ENCODE results near the gene KDF1.

Gene KDF1, protein sequence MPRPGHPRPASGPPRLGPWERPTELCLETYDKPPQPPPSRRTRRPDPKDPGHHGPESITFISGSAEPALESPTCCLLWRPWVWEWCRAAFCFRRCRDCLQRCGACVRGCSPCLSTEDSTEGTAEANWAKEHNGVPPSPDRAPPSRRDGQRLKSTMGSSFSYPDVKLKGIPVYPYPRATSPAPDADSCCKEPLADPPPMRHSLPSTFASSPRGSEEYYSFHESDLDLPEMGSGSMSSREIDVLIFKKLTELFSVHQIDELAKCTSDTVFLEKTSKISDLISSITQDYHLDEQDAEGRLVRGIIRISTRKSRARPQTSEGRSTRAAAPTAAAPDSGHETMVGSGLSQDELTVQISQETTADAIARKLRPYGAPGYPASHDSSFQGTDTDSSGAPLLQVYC

GRCh38 chr1:26959722-26960624 lies at the start of gene KDF1:
Gene KDF1, minus strand, starts transcription at chr1:26960468. Its CDS starts 8,088 bp downstream, at chr1:26952380.
- DNase-seq (ENCODE audit: low spot score): peak; percentile 61

- DNase-seq (ENCODE audit: low spot score): no peak
These were observed 49.4 kb upstream of the KDF1 start for GRCh38 chr1:27009601-27010197.

DNA sequence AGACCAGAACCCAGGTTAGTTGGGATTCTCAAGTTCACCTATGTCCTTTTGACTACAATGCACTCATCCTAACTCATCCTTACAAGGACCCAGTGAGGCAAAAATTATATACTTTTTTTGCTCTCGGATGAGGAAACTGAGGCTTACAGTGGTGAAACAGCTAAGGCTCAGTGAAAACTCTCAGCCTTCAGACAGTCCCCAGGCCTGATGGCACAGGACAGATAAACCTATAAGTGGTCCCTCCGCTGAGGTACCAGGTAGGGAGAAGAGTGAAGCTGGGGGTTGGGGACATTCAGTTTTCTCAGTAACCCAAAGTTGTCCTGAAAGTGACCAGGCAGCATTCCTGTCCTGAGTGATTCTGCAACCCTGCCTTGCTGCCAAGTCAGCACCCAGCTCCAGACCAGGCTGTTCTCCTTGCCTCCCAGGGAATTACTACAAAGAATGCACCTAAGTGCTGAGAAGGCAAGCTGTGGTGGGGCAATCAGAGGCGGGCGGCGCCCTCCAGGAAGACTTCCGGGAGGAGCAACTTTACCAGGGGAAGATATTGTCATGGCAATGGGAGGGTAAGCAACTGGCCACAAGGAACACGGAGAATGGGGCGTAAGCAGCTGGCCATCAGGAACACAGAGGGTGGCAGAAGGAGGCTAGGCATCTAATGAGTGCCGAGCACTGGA lies 47.8 kb upstream of the KDF1 start:
- DNase-seq (ENCODE audit: low spot score): no peak

- no peak for DNase-seq (ENCODE audit: low spot score)
These were observed 46.4 kb upstream of the KDF1 start for GRCh38 chr1:27006683-27007082.

DNA sequence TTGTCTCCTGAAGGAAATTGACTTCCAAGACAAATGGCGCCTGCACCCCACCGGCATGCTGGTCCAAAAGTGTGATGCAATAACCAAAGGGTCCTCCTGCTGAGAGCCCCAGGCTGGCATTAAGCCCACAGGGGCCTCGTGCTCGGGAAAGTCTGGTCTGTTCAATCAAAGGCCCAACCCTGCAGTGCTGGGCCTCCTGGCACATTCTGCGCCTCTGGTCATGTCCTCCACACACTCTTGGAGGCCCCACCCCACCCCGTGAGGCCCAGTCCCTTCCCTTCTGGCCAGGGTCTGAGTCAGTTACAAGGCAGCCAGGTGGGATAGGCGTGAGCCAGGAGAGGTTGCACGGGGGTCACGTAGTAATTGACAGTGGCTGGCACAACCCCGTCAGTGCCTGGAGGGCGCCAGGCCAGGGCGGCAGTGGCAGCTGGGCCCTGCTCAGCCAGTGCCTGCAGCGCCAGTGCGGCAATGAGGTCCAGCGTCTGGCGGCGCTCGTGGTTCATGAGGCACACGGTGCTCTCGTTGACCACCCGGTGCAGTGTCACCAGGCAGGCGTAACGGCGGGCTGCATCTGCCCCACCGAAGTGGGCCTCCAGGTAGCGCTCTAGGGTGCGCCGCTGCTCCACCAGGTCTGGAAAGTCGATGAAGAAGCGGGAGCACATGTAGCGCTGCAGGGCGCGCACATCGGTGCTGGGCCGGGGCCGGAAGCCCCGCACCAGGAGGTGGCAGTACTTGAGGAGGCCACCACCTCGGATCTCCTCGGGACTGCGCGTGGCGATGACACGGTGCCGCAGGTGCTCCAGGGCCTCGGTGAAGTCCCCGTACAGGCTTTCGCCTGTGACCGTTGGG lies 45.6 kb upstream of the KDF1 start:
- DNase-seq (ENCODE audit: low spot score): no peak

DNA sequence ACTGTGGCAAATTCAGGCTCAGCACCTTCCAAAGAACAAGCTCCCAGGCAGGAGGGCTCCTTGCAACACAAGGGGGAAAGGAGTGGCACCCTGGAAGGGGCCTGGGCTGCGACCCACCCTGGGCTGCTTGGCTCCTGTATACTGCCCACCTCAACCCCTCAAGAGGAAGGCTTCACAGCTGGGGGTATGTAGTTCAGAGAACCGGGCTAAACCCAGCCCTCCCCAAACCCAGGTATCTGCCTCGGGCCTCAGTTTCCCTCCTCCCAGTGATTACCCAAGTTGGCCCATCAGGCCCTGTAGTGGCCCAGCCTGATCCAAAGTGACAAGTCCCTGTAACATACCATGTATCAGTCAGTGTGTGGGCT lies 44.9 kb upstream of the KDF1 start:
- no peak for DNase-seq (ENCODE audit: low spot score)

DNA sequence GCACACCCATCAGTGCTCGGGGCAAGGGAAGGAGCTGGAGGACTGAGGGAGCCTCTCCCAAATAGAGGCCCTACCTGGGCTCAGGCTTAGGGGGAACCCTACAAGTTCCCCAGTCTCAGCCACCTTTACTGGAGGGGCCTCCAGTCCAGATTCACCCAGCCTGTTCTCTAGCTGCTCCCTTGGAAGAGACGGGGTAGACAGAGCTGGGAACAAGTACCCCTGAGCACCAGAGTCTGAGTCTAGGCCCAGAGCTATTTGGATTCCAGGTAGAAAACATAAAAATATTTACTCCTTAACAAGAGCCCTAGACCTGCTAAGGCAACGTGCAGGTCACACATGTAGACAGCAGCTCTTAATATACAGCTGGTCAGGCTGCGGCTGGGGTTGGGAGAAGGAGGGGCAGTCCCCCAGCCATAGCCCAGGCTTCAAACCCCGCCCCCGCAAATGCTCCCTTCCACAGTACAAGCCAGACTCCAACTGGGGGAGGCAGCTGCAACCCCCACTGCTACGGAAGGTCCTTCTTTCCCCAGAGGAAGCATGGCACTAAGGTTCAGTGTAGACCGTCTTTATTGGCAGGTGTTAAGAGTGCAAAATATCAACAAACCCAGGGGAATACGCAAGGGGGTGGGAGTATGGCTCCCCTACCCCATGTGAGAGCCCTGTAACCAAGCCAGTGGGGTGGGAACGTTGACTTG lies 44.4 kb upstream of the KDF1 start:
- no peak for DNase-seq (ENCODE audit: low spot score)

GRCh38 chr1:27003745-27004470 lies 43.6 kb upstream of the KDF1 start:
- DNase-seq (ENCODE audit: low spot score): no peak

GRCh38 chr1:27001570-27002360 lies 41.5 kb upstream of the KDF1 start:
- DNase-seq (ENCODE audit: low spot score): peak; percentile 76

- no peak for DNase-seq (ENCODE audit: low spot score)
These were observed 40.7 kb upstream of the KDF1 start for GRCh38 chr1:27000817-27001460.

GRCh38 chr1:27000090-27000816 lies 40.0 kb upstream of the KDF1 start:
- no peak for DNase-seq (ENCODE audit: low spot score)

- peak; percentile 74 for DNase-seq (ENCODE audit: low spot score)
These were observed 39.2 kb upstream of the KDF1 start for GRCh38 chr1:26999440-26999987.

DNA sequence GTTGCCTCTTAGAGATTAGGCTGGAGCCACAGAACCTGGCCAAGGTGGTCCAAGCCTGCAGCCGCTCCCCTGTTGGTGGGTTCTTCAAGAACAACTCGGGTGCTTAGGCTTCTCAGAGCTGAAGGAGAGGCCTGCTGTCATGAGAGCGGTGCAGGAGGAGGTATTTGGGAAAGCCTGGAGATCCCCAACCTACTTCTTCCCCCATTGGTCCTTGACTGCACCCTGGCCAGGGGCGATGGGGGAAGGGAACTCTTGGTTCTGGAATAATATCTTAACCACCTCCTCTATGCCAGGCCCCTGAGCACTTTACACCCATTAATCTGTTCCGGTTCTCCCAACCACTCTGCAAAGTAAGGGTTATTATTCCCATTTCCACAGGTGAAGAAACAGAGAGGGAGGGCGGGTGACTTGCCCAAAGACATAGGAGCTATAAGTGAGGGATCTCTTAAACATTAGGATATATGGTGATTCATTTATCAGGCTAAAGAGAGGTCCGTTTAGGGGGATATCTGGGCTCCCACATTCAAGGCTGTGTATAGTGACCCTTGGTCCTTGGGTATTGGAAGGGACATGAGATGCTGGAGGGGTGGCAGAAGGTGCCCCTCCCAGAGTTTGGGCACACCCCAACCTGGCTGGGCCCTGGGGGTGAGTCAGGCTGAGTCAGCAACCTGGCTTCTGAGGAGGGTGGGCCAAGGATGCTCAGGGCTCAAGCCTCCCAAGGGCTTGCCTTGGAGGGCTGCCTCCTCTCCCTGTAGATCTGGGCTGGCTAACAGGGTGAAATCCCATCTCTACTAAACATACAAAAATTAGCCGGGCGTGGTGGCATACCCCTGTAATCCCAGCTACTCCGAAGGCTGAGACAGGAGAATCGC lies 38.4 kb upstream of the KDF1 start:
- no peak for DNase-seq (ENCODE audit: low spot score)

- DNase-seq (ENCODE audit: low spot score): no peak
These were observed 36.4 kb upstream of the KDF1 start for GRCh38 chr1:26996665-26997064.

DNA sequence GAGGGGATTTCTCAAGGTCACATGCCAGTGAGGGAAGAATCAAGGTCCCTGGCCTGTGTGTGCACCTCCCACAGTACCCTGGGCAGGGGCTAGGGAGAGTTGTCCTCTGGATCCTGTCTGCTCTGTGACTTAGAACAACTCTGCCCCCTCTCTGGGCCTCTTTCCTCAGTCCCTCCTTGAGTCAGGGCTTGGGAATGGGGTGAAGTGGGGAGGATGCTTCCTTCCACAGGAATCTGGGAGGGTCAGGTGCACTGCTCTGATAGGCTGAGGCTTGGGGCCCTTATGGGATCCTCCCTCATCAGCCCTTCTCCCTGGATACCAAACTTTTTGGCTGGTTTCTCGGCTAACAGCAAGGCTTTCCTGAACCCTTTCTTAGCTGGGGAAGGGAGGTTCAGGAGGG lies 35.8 kb upstream of the KDF1 start:
- no peak for DNase-seq (ENCODE audit: low spot score)

DNA sequence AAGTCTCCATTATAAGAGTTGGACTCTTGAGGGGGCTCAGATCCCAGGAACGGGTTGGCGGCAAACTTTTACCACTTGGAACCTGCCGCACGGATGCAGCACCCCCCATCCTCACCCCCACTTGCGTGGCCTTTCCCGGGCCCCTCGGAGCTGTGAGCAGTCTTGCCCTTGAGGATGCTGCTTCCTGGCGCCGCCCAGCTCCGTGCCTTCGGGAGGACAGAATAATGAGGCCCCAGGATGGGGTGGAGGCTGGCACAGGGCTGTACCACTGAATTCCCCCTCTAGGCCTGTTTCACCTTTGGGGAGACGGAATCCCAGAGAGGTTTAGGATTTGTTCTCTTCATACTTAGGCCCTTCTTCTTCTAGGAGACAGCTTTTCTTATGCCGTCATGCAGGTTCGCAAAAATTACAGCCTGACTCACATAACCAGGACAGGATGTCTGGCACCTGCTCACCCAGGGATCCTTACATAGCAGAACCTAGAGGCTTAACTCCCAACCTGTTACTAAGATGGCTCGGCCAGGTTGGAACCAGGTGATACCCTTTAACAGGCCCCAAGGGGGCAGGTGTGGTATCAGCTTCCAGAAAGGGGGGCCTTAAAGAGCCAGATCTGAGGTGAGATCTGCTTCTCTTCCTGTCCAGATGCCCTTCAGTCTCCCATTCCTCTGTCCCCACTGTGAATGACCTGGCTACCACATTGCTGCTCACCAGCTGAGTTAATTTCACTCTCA lies 34.7 kb upstream of the KDF1 start:
- DNase-seq (ENCODE audit: low spot score): no peak
